Right lobe of liver (tissue), 4 donors: ENCODE data around the gene KEAP1.

Experiments
- POLR2A ChIP-seq: fragments of 450-650 bp; IDR thresholded peaks from one replicate; pipeline ENCODE4 v1.6.1; 2017; ENCODE audit warnings: antibody characterized with exemption, mild to moderate bottlenecking
- TF ChIP-seq, protein P1 (sequence below), 4 donors: fragments of 200-600 bp in 3 of 4; fragments of 450-650 bp in 1 of 4; IDR thresholded peaks; one replicate each; pipeline versions ENCODE4 v1.5.1 to v1.8.0; 2016 to 2022; ENCODE audit warnings: antibody characterized with exemption in 4 of 4, mild to moderate bottlenecking in 2 of 4
- donor health status: DM: no; HTN: no; CAD: no.
- donor health status: DM: no; HTN: no; CAD: no.
- donor health status: DM: no; HTN: yes; CAD: no.

DNA sequence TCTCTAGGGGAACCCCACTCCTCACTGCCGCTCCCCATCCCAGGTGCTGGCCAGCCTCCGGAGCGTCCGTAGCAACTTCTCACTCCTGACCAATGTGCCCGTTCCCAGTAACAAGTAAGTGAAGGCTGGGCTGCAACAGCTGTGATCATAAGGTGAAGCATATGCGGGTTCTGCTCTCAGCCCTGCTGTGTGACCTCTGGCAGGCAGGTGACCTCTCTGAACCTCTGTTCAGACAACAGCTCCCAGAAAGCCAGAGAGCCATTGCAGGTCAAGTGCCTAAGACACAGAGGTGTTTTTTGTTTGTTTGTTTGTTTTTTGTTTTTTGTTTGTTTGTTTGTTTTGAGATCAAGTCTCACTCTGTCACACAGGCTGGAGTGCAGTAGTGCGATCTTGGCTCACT lies 54.1 kb downstream of the KEAP1 start:
- TF ChIP-seq, protein P1, sequence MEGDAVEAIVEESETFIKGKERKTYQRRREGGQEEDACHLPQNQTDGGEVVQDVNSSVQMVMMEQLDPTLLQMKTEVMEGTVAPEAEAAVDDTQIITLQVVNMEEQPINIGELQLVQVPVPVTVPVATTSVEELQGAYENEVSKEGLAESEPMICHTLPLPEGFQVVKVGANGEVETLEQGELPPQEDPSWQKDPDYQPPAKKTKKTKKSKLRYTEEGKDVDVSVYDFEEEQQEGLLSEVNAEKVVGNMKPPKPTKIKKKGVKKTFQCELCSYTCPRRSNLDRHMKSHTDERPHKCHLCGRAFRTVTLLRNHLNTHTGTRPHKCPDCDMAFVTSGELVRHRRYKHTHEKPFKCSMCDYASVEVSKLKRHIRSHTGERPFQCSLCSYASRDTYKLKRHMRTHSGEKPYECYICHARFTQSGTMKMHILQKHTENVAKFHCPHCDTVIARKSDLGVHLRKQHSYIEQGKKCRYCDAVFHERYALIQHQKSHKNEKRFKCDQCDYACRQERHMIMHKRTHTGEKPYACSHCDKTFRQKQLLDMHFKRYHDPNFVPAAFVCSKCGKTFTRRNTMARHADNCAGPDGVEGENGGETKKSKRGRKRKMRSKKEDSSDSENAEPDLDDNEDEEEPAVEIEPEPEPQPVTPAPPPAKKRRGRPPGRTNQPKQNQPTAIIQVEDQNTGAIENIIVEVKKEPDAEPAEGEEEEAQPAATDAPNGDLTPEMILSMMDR (IDR thresholded peaks at IDR 0.05): no peak
- no peak for TF ChIP-seq POLR2A
